Esophagus muscularis mucosa (tissue), 3 donors: Measurements from ENCODE around the gene OR2T5.
"Not testable (repeated sequence)": the region's sequence is repeated elsewhere in the genome, so short reads cannot be mapped to it uniquely, and the experiment has no call there.

Experiments used
- CTCF ChIP-seq, 3 experiments: fragments of 200-600 bp in 2 of 3; fragments of 450-650 bp in 1 of 3; sonication (generic) in 2 of 3; IDR thresholded peaks; one replicate each; pipeline ENCODE4 v1.5.1; 2017 to 2019; ENCODE audit warnings: antibody characterized with exemption in 3 of 3, mild to moderate bottlenecking in 2 of 3, moderate library complexity in 1 of 3
- POLR2A ChIP-seq: fragments of 450-650 bp; IDR thresholded peaks from one replicate; pipeline ENCODE4 v1.6.1; 2017; ENCODE audit warnings: antibody characterized with exemption, moderate library complexity, mild to moderate bottlenecking, low read depth
- POLR2AphosphoS5 ChIP-seq, 2 donors: sonication (generic); formaldehyde crosslinking; IDR thresholded peaks; one replicate each; pipeline ENCODE4 v1.6.1; 2017; ENCODE audit warnings: antibody characterized with exemption in 2 of 2

- not testable (repeated sequence) for TF ChIP-seq POLR2AphosphoS5 (IDR thresholded peaks at IDR 0.05); CTCF (IDR thresholded peaks at IDR 0.05); POLR2A
Observed at GRCh38 chr1:248510217-248510616, 21.8 kb downstream of the OR2T5 start.
